Ishikawa (cell line): ENCODE measurements around the gene SOX5.
A peak's percentile ranks its signal among the peaks of the same experiment; 100 is the strongest.

Source experiments
- CEBPB ChIP-seq: IDR thresholded peaks from 2 replicates; pipeline ENCODE4 v1.6.1; 2012
- CREB1 ChIP-seq: IDR thresholded peaks from 2 replicates; pipeline ENCODE4 v1.6.1; 2012; ENCODE audit warnings: low read depth
- EGR1 ChIP-seq: IDR thresholded peaks from 2 replicates; pipeline ENCODE4 v1.6.1; 2012
- EP300 ChIP-seq: IDR thresholded peaks from 2 replicates; pipeline ENCODE4 v1.6.1; 2012; ENCODE audit warnings: borderline replicate concordance
- FOXM1 ChIP-seq: IDR thresholded peaks from 2 replicates; pipeline ENCODE4 v1.6.1; 2012; ENCODE audit warnings: low read depth, borderline replicate concordance
- MAX ChIP-seq: IDR thresholded peaks from 2 replicates; pipeline ENCODE4 v1.6.1; 2012
- NFIC ChIP-seq: IDR thresholded peaks from 2 replicates; pipeline ENCODE4 v1.6.1; 2012
- RAD21 ChIP-seq: IDR thresholded peaks from 2 replicates; pipeline ENCODE4 v1.6.1; 2012; ENCODE audit warnings: low read depth
- REST ChIP-seq: IDR thresholded peaks from 2 replicates; pipeline ENCODE4 v1.6.1; 2012; ENCODE audit warnings: low read depth, mild to moderate bottlenecking
- TAF1 ChIP-seq: IDR thresholded peaks from 2 replicates; pipeline ENCODE4 v1.6.1; 2012; ENCODE audit warnings: low read depth, mild to moderate bottlenecking
- TCF12 ChIP-seq: IDR thresholded peaks from 2 replicates; pipeline ENCODE4 v1.6.1; 2012; ENCODE audit warnings: low read depth
- TEAD4 ChIP-seq: IDR thresholded peaks from 2 replicates; pipeline ENCODE4 v1.6.1; 2012
- YY1 ChIP-seq: IDR thresholded peaks from 2 replicates; pipeline ENCODE4 v1.6.1; 2012; ENCODE audit warnings: low read depth
- ZBTB7A ChIP-seq: IDR thresholded peaks from 2 replicates; pipeline ENCODE4 v1.6.1; 2012; ENCODE audit warnings: low read depth
- TF ChIP-seq, protein P1 (sequence below): IDR thresholded peaks from 2 replicates; pipeline ENCODE4 v1.6.1; 2012

The SOX5 gene

GRCh38 chr12:23803540-23803939 lies 145.9 kb downstream of the SOX5 start:
- no peak for TF ChIP-seq EP300
- peak; percentile 32; the same call in 1 of the 2 replicates for TF ChIP-seq CEBPB

- TF ChIP-seq CEBPB (no peak), FOXM1 (no peak), ZBTB7A (no peak), TCF12 (no peak), RAD21 (no peak), MAX (no peak)
Measured at GRCh38 chr12:23795494-23795893, 154.0 kb downstream of the SOX5 start.

DNA sequence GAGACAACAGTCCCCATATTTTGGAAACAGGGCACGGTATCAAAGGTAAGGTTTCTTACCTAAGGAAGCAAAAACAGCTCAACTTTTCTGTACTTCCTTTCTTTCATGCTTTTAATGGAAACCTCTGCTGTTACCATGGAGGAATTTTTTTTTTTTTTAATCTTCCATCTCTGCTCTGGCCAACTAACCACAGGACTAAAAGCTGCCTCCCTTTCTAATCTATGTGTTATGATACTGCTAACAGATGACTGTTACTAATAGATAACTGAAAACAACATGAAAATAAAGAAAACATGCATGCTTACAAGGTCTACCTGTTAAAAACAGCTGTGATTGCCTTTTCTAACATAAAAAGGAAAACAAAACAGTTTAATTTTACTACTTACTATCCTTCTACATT lies 168.4 kb downstream of the SOX5 start:
- TF ChIP-seq YY1 (no peak), MAX (no peak), ZBTB7A (no peak), CREB1 (no peak), FOXM1 (no peak), TEAD4 (no peak)

DNA sequence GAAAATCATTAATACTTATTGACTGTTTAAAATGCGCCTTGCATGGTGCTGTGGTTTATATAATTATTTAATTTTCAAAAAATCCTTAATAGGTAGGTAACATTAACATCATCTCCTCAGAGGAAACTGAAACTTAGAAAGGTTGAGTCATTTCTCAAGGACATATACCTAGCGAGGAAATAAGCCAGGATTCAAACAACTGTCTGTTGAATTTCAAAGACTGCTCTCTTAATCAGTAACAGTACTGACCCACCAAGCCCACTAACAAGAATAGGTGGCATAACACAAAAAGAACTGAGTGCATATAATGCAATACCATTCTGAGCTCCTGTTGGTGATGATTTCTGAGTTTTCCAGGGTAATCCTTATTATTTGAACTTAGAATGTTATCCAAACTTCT lies 174.3 kb downstream of the SOX5 start:
- TF ChIP-seq NFIC (no peak), EGR1 (no peak), YY1 (no peak), RAD21 (no peak), TCF12 (no peak)

DNA sequence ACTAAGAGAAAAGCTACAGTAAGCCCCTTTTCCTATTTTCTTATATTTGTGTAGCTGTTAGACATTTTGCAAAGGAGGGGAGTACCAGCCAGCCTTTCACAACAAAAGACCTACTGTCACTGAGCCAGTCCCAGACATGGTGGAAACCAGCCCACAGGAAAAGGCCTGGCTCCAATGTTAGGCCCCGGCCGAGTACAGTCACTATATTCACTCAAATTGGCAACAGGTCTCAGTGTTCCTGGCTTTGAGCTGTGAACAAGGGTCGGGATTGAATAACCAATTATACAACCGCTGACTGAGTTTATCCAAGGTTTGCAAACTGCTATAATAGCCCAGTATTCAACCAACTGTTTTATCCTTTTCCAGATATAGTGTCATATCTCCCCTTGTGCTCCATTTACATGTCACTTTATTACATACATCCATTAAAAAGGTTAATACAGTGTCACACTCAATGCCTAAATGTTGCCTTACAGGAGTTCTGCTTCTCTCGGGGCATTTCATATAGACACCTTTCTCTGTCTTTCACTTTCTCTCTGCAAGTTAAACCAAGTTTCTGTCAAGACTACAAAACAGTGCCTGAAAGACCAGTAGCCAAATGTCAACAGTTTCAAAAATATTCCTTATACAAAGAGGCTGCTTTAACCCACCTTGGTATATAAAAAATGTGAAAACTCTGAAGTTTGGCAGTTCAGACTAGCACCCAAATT lies 178.1 kb downstream of the SOX5 start:
- TF ChIP-seq EGR1 (no peak), MAX (no peak), CREB1 (no peak), REST (no peak)
- TF ChIP-seq, protein P1, sequence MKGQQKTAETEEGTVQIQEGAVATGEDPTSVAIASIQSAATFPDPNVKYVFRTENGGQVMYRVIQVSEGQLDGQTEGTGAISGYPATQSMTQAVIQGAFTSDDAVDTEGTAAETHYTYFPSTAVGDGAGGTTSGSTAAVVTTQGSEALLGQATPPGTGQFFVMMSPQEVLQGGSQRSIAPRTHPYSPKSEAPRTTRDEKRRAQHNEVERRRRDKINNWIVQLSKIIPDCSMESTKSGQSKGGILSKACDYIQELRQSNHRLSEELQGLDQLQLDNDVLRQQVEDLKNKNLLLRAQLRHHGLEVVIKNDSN = no peak

GRCh38 chr12:23770202-23770938 lies 179.1 kb downstream of the SOX5 start:
- TF ChIP-seq MAX (no peak), RAD21 (no peak), CEBPB (no peak), CREB1 (no peak), TAF1 (no peak), ZBTB7A (no peak), TEAD4 (no peak), EGR1 (no peak), FOXM1 (no peak), EP300 (no peak), REST (no peak), YY1 (no peak), TCF12 (no peak), NFIC (no peak)
- TF ChIP-seq, protein P1 = no peak
